22Rv1 (cell line): ENCODE results near the gene WDR87.
A peak's percentile ranks its signal among the peaks of the same experiment; 100 is the strongest.

Experiments
- H3K27ac ChIP-seq: fragments of 450-650 bp; 2 replicates; pipeline ENCODE4 v1.5.1; 2017
- CTCF ChIP-seq: fragments of 450-650 bp; IDR thresholded peaks from 2 replicates; pipeline ENCODE4 v1.5.1; 2017; ENCODE audit warnings: mild to moderate bottlenecking
- ZFX ChIP-seq: fragments of 450-650 bp; IDR thresholded peaks from 2 replicates; pipeline ENCODE4 v1.6.1; 2017; ENCODE audit warnings: antibody characterized with exemption, borderline replicate concordance

The WDR87 gene

GRCh38 chr19:37931881-37932655 lies 25.7 kb upstream of the WDR87 start:
- H3K27ac ChIP-seq: peak overlapping the region; percentile 93
- TF ChIP-seq ZFX (no peak), CTCF (peak; percentile 59)

GRCh38 chr19:37930416-37930815 lies 24.0 kb upstream of the WDR87 start:
- H3K27ac ChIP-seq: no peak overlapping the region
- no peak for TF ChIP-seq ZFX
- no peak for TF ChIP-seq CTCF

GRCh38 chr19:37929355-37929923 lies 23.0 kb upstream of the WDR87 start:
- TF ChIP-seq CTCF (no peak), ZFX (no peak)

GRCh38 chr19:37928527-37929286 lies 22.3 kb upstream of the WDR87 start:
- 0 out of 2 replicates have a peak overlapping the region, but pooled peaks have one; percentile 17 for H3K27ac ChIP-seq
- TF ChIP-seq CTCF (no peak), ZFX (no peak)

More at GRCh38 chr19:37929355-37929923, 23.0 kb upstream of the WDR87 start:
- H3K27ac ChIP-seq: 0 out of 2 replicates have a peak overlapping the region, but pooled peaks have one; percentile 17

GRCh38 chr19:37926711-37927110 lies 20.3 kb upstream of the WDR87 start:
- H3K27ac ChIP-seq: no peak overlapping the region
- TF ChIP-seq ZFX: no peak
- TF ChIP-seq CTCF: no peak

GRCh38 chr19:37926255-37926654 lies 19.9 kb upstream of the WDR87 start:
- H3K27ac ChIP-seq: no peak overlapping the region

More at GRCh38 chr19:37926255-37926654, 19.9 kb upstream of the WDR87 start:
- no peak for TF ChIP-seq ZFX
- no peak for TF ChIP-seq CTCF
